ENCODE measurements around the gene KY. TPM values are rescaled to one million over a fixed set of nuclear protein-coding genes. Genes with fewer than 3 reads are reported as not detected.

KY gene
- total and polyA plus RNA-seq, 10 of the 15 experiments (the other 5 are each of a cell fraction or from before 2014, with no cell fraction given) = 0.04 to 0.11 TPM; not detected in 8

GRCh38 chr3:134600206-134600605 is 50.6 kb downstream of the KY start (continued):
- TF ChIP-seq REST (IDR thresholded peaks at IDR 0.05; ENCODE audit: low read depth, low read length) = no peak

DNA sequence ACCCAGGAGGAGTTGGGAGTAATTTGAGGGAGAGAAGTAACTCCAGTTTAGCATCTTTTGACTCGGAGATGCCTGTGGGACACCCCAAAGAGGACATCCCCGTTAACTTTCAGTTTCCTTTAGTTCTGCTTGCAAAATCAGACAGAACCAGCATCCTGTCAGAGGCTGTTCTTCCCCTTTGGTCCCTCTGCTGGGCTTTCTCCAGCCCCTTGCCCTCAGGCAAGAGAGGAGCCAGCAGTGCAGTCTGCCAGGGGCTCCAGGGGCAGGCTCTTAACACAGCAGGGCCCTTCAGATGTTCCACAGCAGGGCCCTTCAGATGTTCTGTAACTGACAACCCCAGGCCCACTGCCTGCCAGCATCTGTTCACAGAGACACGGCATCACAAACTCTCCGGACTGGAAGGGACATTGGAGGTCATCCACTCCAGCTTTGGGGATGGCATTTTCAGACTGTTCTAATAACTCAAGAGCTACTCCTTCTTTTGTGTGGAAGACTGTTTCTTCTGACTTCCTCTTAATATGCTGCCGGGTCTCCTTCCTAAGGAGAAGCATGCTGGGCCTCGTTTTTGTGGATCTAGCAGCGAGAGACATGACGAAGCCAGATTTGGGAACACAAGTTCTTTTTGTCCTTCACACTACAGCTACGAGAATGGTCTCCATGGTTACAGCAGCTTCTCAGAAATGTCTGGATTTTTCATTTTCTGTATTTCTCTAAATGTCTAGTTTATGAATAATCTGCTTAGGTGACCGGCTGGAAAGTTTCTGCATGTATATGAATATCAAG is 51.9 kb downstream of the KY start:
- POLR2A ChIA-PET = interaction anchor here (0.8 kb wide), 1 partner anchor 1293 kb away, joined by 3 read pairs; no protein-coding TSS in a partner anchor
- Histone ChIP-seq H3K9me3 (replicated peaks; ENCODE audit: control insufficient read depth, insufficient read depth, low read length) (no peaks in the 10 kb centered on the region), H3K9ac (ENCODE audit: control insufficient read depth, insufficient read depth, low read length) (no peak overlapping the region), H3K4me2 (ENCODE audit: control insufficient read depth, insufficient read depth) (no peak overlapping the region), H3K79me2 (ENCODE audit: control insufficient read depth, insufficient read depth, low read length) (no peaks in the 10 kb centered on the region), H4K20me1 (ENCODE audit: control insufficient read depth, insufficient read depth) (no peaks in the 10 kb centered on the region), H3K4me1 (ENCODE audit: control insufficient read depth, insufficient read depth, low read length) (no peaks in the 10 kb centered on the region), H2AFZ (ENCODE audit: control insufficient read depth, low read depth, low read length) (no peak overlapping the region), H3K27me3 (replicated peaks in 1 of 2; ENCODE audit: control insufficient read depth in 2 of 2, insufficient read depth in 2 of 2, low read length in 1 of 2) (no peaks in the 10 kb centered on the region), H3K4me3 (no peak overlapping the region), H3K27ac (ENCODE audit: control insufficient read depth, insufficient read depth) (no peak overlapping the region), H3K36me3 (ENCODE audit: control insufficient read depth in 2 of 2, insufficient read depth in 2 of 2, low read length in 1 of 2) (no peaks in the 10 kb centered on the region)
- intact Hi-C loops (cut with micrococcal nuclease; ENCODE audit: unreplicated experiment) = no loop called here
- DNase-seq (ENCODE audit: low read depth, low spot score) = no peak
- CTCF ChIA-PET = interaction anchor here (0.6 to 3.0 kb wide), 7 partner anchors 16 to 1444 kb away, joined by 3 to 25 read pairs (median 5); no protein-coding TSS in a partner anchor
- RAD21 ChIA-PET (ENCODE audit: unreplicated experiment) = no interaction called here
- FAIRE-seq = no peak
- 48% methylated on average over 10 of the region's 10 CpGs for WGBS (ENCODE audit: insufficient coverage, insufficient replicate concordance, low lambda C conversion rate, missing lambda C conversion rate)
- in situ Hi-C loops (cut with MboI) = no loop called here
- BruUV-seq (replicated peaks) = no TSS peak
- ATAC-seq = no peak
- SMC1A ChIA-PET (ENCODE audit: uncharacterized antibody, unreplicated experiment) = interaction anchor here (1.0 to 4.0 kb wide), 3 partner anchors 156 to 1295 kb away, joined by 3 to 17 read pairs (median 4); no protein-coding TSS in a partner anchor
- no peak for TF ChIP-seq YY1 (IDR thresholded peaks at IDR 0.05; ENCODE audit: low read depth, low read length)
- no peak for TF ChIP-seq EZH2 (IDR thresholded peaks at IDR 0.05; ENCODE audit: borderline replicate concordance, control insufficient read depth, low read depth, low read length)
- no peak for TF ChIP-seq CHD2 (IDR thresholded peaks at IDR 0.05; ENCODE audit: borderline replicate concordance, low read depth, low read length)
- TF ChIP-seq, protein P1, sequence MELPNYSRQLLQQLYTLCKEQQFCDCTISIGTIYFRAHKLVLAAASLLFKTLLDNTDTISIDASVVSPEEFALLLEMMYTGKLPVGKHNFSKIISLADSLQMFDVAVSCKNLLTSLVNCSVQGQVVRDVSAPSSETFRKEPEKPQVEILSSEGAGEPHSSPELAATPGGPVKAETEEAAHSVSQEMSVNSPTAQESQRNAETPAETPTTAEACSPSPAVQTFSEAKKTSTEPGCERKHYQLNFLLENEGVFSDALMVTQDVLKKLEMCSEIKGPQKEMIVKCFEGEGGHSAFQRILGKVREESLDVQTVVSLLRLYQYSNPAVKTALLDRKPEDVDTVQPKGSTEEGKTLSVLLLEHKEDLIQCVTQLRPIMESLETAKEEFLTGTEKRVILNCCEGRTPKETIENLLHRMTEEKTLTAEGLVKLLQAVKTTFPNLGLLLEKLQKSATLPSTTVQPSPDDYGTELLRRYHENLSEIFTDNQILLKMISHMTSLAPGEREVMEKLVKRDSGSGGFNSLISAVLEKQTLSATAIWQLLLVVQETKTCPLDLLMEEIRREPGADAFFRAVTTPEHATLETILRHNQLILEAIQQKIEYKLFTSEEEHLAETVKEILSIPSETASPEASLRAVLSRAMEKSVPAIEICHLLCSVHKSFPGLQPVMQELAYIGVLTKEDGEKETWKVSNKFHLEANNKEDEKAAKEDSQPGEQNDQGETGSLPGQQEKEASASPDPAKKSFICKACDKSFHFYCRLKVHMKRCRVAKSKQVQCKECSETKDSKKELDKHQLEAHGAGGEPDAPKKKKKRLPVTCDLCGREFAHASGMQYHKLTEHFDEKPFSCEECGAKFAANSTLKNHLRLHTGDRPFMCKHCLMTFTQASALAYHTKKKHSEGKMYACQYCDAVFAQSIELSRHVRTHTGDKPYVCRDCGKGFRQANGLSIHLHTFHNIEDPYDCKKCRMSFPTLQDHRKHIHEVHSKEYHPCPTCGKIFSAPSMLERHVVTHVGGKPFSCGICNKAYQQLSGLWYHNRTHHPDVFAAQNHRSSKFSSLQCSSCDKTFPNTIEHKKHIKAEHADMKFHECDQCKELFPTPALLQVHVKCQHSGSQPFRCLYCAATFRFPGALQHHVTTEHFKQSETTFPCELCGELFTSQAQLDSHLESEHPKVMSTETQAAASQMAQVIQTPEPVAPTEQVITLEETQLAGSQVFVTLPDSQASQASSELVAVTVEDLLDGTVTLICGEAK (IDR thresholded peaks at IDR 0.05; ENCODE audit: borderline replicate concordance) = no peak
- TF ChIP-seq RAD51 (IDR thresholded peaks at IDR 0.05) = no peak
- no peak for TF ChIP-seq ZBED1 (IDR thresholded peaks at IDR 0.05; ENCODE audit: borderline replicate concordance)
- no peak for TF ChIP-seq MTA2 (IDR thresholded peaks at IDR 0.05; ENCODE audit: low read depth)
- TF ChIP-seq KAT2A (conservative IDR thresholded peaks at IDR 0.05; ENCODE audit: control insufficient read depth, low read depth, low read length) = no peak
- TF ChIP-seq, protein P2, sequence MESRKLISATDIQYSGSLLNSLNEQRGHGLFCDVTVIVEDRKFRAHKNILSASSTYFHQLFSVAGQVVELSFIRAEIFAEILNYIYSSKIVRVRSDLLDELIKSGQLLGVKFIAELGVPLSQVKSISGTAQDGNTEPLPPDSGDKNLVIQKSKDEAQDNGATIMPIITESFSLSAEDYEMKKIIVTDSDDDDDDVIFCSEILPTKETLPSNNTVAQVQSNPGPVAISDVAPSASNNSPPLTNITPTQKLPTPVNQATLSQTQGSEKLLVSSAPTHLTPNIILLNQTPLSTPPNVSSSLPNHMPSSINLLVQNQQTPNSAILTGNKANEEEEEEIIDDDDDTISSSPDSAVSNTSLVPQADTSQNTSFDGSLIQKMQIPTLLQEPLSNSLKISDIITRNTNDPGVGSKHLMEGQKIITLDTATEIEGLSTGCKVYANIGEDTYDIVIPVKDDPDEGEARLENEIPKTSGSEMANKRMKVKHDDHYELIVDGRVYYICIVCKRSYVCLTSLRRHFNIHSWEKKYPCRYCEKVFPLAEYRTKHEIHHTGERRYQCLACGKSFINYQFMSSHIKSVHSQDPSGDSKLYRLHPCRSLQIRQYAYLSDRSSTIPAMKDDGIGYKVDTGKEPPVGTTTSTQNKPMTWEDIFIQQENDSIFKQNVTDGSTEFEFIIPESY (IDR thresholded peaks at IDR 0.05) = no peak
- no peak for TF ChIP-seq PML (IDR thresholded peaks at IDR 0.05; ENCODE audit: low read length)
- TF ChIP-seq POLR2AphosphoS2 (IDR thresholded peaks at IDR 0.05; ENCODE audit: low read depth, low read length) = no peak
